SKM-1 treated with dmso at 0.1 percent for 144 hours (cell line): ENCODE data around the gene FAM163A.
"Not testable (repeated sequence)": the region's sequence is repeated elsewhere in the genome, so short reads cannot be mapped to it uniquely, and the experiment has no call there.

Experiments used
- DNase-seq: peaks from one replicate; lab custom pipeline; 2025; ENCODE audit not compliant: unreplicated experiment; lab: John Stamatoyannopoulos, UW

The FAM163A gene

GRCh38 chr1:179742717-179743678 is at the start of gene FAM163A:
Gene FAM163A, plus strand, starts transcription at chr1:179743291. Its CDS starts 69,807 bp downstream, at chr1:179813098.
- DNase-seq = no peak

- not testable (repeated sequence) for DNase-seq
Observed at GRCh38 chr1:179694530-179694929, 48.6 kb upstream of the FAM163A start.

GRCh38 chr1:179702946-179703539 is 40.0 kb upstream of the FAM163A start:
- no peak for DNase-seq

- peak; percentile 85 for DNase-seq
Observed at GRCh38 chr1:179706339-179706941, 36.7 kb upstream of the FAM163A start.

GRCh38 chr1:179707406-179707805 is 35.7 kb upstream of the FAM163A start:
- no peak for DNase-seq

GRCh38 chr1:179708434-179709195 is 34.5 kb upstream of the FAM163A start:
- no peak for DNase-seq

GRCh38 chr1:179709841-179710329 is 33.2 kb upstream of the FAM163A start:
- DNase-seq = no peak

GRCh38 chr1:179714159-179714558 is 28.9 kb upstream of the FAM163A start:
- no peak for DNase-seq

- no peak for DNase-seq
Observed at GRCh38 chr1:179714623-179715022, 28.5 kb upstream of the FAM163A start.

- DNase-seq = no peak
Observed at GRCh38 chr1:179719272-179719671, 23.8 kb upstream of the FAM163A start.

- DNase-seq = no peak
Observed at GRCh38 chr1:179728271-179728670, 14.8 kb upstream of the FAM163A start.

- no peak for DNase-seq
Observed at GRCh38 chr1:179729881-179730280, 13.2 kb upstream of the FAM163A start.

GRCh38 chr1:179731643-179732042 is 11.4 kb upstream of the FAM163A start:
- no peak for DNase-seq

GRCh38 chr1:179742291-179742690 is 800 bp upstream of the FAM163A start:
- no peak for DNase-seq

- no peak for DNase-seq
Observed at GRCh38 chr1:179743679-179744400, 749 bp downstream of the FAM163A start.

- no peak for DNase-seq
Observed at GRCh38 chr1:179744401-179745130, 1.5 kb downstream of the FAM163A start.

- DNase-seq = no peak
Observed at GRCh38 chr1:179745131-179745611, 2.1 kb downstream of the FAM163A start.

GRCh38 chr1:179745743-179746142 is 2.7 kb downstream of the FAM163A start:
- no peak for DNase-seq

- no peak for DNase-seq
Observed at GRCh38 chr1:179747611-179748010, 4.5 kb downstream of the FAM163A start.
